OCI-LY1 (cell line): Measurements from ENCODE around the gene MINDY4.

Experiments
- CTCF ChIP-seq: fragments of 200-600 bp; sonication (generic), shearing (Covaris generic); IDR thresholded peaks from 2 replicates; pipeline ENCODE4 v1.5.1; 2017; ENCODE audit warnings: mild to moderate bottlenecking, antibody characterized with exemption, low read length, moderate library complexity, mixed read lengths
- EZH2 ChIP-seq: fragments of 200-600 bp; sonication (generic), shearing (Covaris generic); IDR thresholded peaks from 2 replicates; pipeline ENCODE4 v1.8.0; 2017; ENCODE audit warnings: borderline replicate concordance, mixed run types, mild to moderate bottlenecking, antibody characterized with exemption, low read length, moderate library complexity, mixed read lengths

- TF ChIP-seq EZH2 (no peak), CTCF (no peak)
Measured at GRCh38 chr7:30779574-30779973, 8.4 kb downstream of the MINDY4 start.
